ENCODE data around the gene TMOD3. TPM values are rescaled to one million over a fixed set of nuclear protein-coding genes. Genes with fewer than 3 reads are reported as not detected.
A peak's percentile ranks its signal among the peaks of the same experiment; 100 is the strongest.

Gene TMOD3
- total and polyA plus RNA-seq, 2 of the 4 experiments (the other 2 are of a cell fraction): 10.7 to 22.0 TPM

GRCh38 chr15:51947124-51947523 lies 117.7 kb downstream of the TMOD3 start:
- no TSS peak for BruUV-seq (replicated peaks)
- Histone ChIP-seq H2BK15ac (ENCODE audit: low read depth, low read length) (no peak overlapping the region), H3K4ac (ENCODE audit: low read depth, low read length) (no peak overlapping the region), H4K8ac (ENCODE audit: low read depth in 2 of 2, low read length in 2 of 2) (no peak overlapping the region), H3K9me3 (ENCODE audit: control insufficient read depth, insufficient read depth, low read length) (no peaks in the 10 kb centered on the region), H3K4me2 (ENCODE audit: low read depth, low read length) (no peak overlapping the region), H3K9ac (ENCODE audit: low read depth, low read length) (no peak overlapping the region), H3K56ac (ENCODE audit: extremely low read depth, insufficient read depth, low read length) (no peak overlapping the region), H3K9me1 (ENCODE audit: insufficient read depth, low read length) (no peaks in the 10 kb centered on the region), H2BK5ac (ENCODE audit: low read depth, low read length, poor library complexity, severe bottlenecking) (no peak overlapping the region), H4K20me1 (ENCODE audit: insufficient read depth, low read length) (no peaks in the 10 kb centered on the region), H4K91ac (ENCODE audit: insufficient read depth, low read depth, low read length) (no peak overlapping the region), H2AK9ac (replicated peaks; ENCODE audit: low read depth, low read length, poor library complexity) (no peak overlapping the region), H3K4me3 (ENCODE audit: insufficient read depth, low read depth, low read length) (no peak overlapping the region), H2AK5ac (ENCODE audit: low read depth, low read length) (no peak overlapping the region), H3K36me3 (ENCODE audit: control insufficient read depth, insufficient read depth, low read length) (peaks cover 46% of the 10 kb centered on the region), H3K79me1 (ENCODE audit: low read depth in 1 of 2, low read length in 2 of 2) (peaks cover under 1 to 5% of the 10 kb centered on the region in 2 experiments; a peak in 3 of 4 replicates), H3K27ac (ENCODE audit: insufficient read depth, low read length) (no peak overlapping the region), H3K27me3 (ENCODE audit: control insufficient read depth, insufficient read depth, low read length) (no peaks in the 10 kb centered on the region), H3K18ac (ENCODE audit: low read depth, low read length) (no peak overlapping the region), H2AFZ (replicated peaks; ENCODE audit: low read length, poor library complexity) (no peak overlapping the region), H3K4me1 (ENCODE audit: control insufficient read depth, insufficient read depth, low read length) (no peaks in the 10 kb centered on the region), H4K5ac (ENCODE audit: low read depth, low read length) (no peak overlapping the region), H3K14ac (replicated peaks; ENCODE audit: low read depth, low read length) (no peak overlapping the region), H2BK120ac (ENCODE audit: low read depth, low read length) (no peak overlapping the region), H2BK20ac (ENCODE audit: low read depth, low read length) (no peak overlapping the region), H3K23ac (ENCODE audit: low read depth, low read length) (no peak overlapping the region)
- peak; percentile 28 for DNase-seq
- intact Hi-C loops (cut with micrococcal nuclease): no loop called here
- CTCF ChIA-PET: no interaction called here
- dilution Hi-C loops (cut with HindIII; ENCODE audit: low sequenced_read_pairs, unreplicated experiment): no loop called here
- ATAC-seq (ENCODE audit: low read depth): no peak
- TF ChIP-seq SMC3 (IDR thresholded peaks at IDR 0.05; ENCODE audit: low read depth, low read length) (no peak), FOS (IDR thresholded peaks at IDR 0.05; ENCODE audit: low read depth, low read length) (no peak), BHLHE40 (IDR thresholded peaks at IDR 0.05; ENCODE audit: low read depth, low read length) (no peak), RAD21 (IDR thresholded peaks at IDR 0.05; ENCODE audit: low read length) (no peak)
- in situ Hi-C loops (cut with MboI; ENCODE audit: low sequenced_read_pairs): no loop called here
- no CpG with 5 or more reads among the region's 2 CpGs for WGBS, 2 experiments (ENCODE audit: extremely low coverage in 2 of 2, insufficient read length in 1 of 2)
- POLR2A ChIA-PET (ENCODE audit: unreplicated experiment): no interaction called here

All from IMR-90 (cell line).